OCI-LY7 (cell line): ENCODE data around the gene IMMP2L. TPM values are rescaled to one million over a fixed set of nuclear protein-coding genes. Genes with fewer than 3 reads are reported as not detected.

Experiments
- BruUV-seq: library from RNA; stranded (reverse); fragments of 400-500 nt; replicated peaks from 2 replicates; lab custom pipeline; 2021; lab: Mats Ljungman, UMichigan
- CTCF ChIA-PET: fragments of 300-600 bp; sonication (Branson Sonifier 250); formaldehyde crosslinking; loops from one replicate; lab custom pipeline; 2022; ENCODE audit warnings: antibody characterized with exemption; ENCODE audit not compliant: unreplicated experiment; lab: Charles Lee
- POLR2A ChIA-PET: fragments of 300-600 bp; sonication (Branson Sonifier 250); formaldehyde crosslinking; loops from one replicate; lab custom pipeline; 2022; ENCODE audit warnings: antibody characterized with exemption; lab: Charles Lee
- DNase-seq: peaks from one replicate; pipeline ENCODE4 v3.0.0-alpha.2; 2015; ENCODE audit warnings: low spot score
- H2AFZ ChIP-seq: fragments of 200-600 bp; sonication (generic), shearing (Covaris generic); 2 replicates; pipeline ENCODE4 v1.6.1; 2014; ENCODE audit warnings: mild to moderate bottlenecking, antibody characterized with exemption, low read length, moderate library complexity
- H3K27ac ChIP-seq: fragments of 200-600 bp; sonication (generic); 2 replicates; pipeline ENCODE4 v1.5.1; 2014; ENCODE audit warnings: mixed run types, low read depth, mild to moderate bottlenecking, moderate library complexity, low read length, inconsistent platforms; ENCODE audit not compliant: poor library complexity, severe bottlenecking
- H3K36me3 ChIP-seq: fragments of 200-600 bp; sonication (generic); 2 replicates; pipeline ENCODE4 v1.6.1; 2014; ENCODE audit warnings: mild to moderate bottlenecking, antibody characterized with exemption, low read length, moderate library complexity, mixed read lengths; ENCODE audit not compliant: insufficient read depth
- H3K4me1 ChIP-seq: fragments of 200-600 bp; sonication (generic); 2 replicates; pipeline ENCODE4 v1.5.1; 2014; ENCODE audit warnings: mild to moderate bottlenecking, low read length; ENCODE audit not compliant: insufficient read depth, poor library complexity, severe bottlenecking
- H3K4me2 ChIP-seq: fragments of 200-600 bp; sonication (generic); 2 replicates; pipeline ENCODE4 v1.6.1; 2014; ENCODE audit warnings: mild to moderate bottlenecking, low read length
- H3K4me3 ChIP-seq: fragments of 200-600 bp; sonication (generic); 2 replicates; pipeline ENCODE4 v1.5.1; 2014; ENCODE audit warnings: mild to moderate bottlenecking, low read depth, low read length; ENCODE audit not compliant: poor library complexity, severe bottlenecking
- H3K79me2 ChIP-seq: fragments of 200-600 bp; sonication (generic); 2 replicates; pipeline ENCODE4 v1.6.1; 2016; ENCODE audit warnings: low read depth, mild to moderate bottlenecking, low read length, moderate library complexity, mixed read lengths; ENCODE audit not compliant: insufficient read depth
- H3K9me2 ChIP-seq: fragments of 200-600 bp; sonication (generic); 2 replicates; pipeline ENCODE4 v1.6.1; 2016; ENCODE audit warnings: mild to moderate bottlenecking, low read length, mixed read lengths; ENCODE audit not compliant: insufficient read depth
- H3K9me3 ChIP-seq: fragments of 200-600 bp; sonication (generic); 2 replicates; pipeline ENCODE4 v1.6.1; 2014; ENCODE audit warnings: mild to moderate bottlenecking, mixed run types, low read length, mixed read lengths
- H4K20me1 ChIP-seq: fragments of 200-600 bp; sonication (generic); 2 replicates; pipeline ENCODE4 v1.6.1; 2014; ENCODE audit warnings: mild to moderate bottlenecking, antibody characterized with exemption, low read length, moderate library complexity, mixed read lengths; ENCODE audit not compliant: insufficient read depth
- EZH2phosphoT487 ChIP-seq: fragments of 200-600 bp; sonication (generic); IDR thresholded peaks from 2 replicates; pipeline ENCODE4 v1.6.1; 2018; ENCODE audit warnings: low read depth, borderline replicate concordance, mild to moderate bottlenecking, mixed run types, antibody characterized with exemption, low read length, moderate library complexity, mixed read lengths
- intact Hi-C: fragments of 100-400 bp; cut with micrococcal nuclease; formaldehyde crosslinking; loops from one replicate; pipeline ENCODE4 v1.10.0; 2022; ENCODE audit not compliant: unreplicated experiment
- total RNA-seq, 2 experiments: library from RNA; depleted of rRNA in 1 of 2; stranded (reverse); fragments of >200 nt in 1 of 2; shearing (Covaris generic) in 1 of 2; gene quantifications; 2 replicates each; pipeline ENCODE4 v1.2.3, GENCODE V29; 2014 to 2022
- TF ChIP-seq, protein P1 (sequence below): fragments of 200-600 bp; sonication (generic); conservative IDR thresholded peaks from 2 replicates; pipeline ENCODE4 v1.5.1; 2014; ENCODE audit warnings: mild to moderate bottlenecking, antibody characterized with exemption, low read length, moderate library complexity, mixed read lengths

IMMP2L gene
- total RNA-seq, 2 experiments from 2014 or later, result 8.0 to 25.4 TPM

DNA sequence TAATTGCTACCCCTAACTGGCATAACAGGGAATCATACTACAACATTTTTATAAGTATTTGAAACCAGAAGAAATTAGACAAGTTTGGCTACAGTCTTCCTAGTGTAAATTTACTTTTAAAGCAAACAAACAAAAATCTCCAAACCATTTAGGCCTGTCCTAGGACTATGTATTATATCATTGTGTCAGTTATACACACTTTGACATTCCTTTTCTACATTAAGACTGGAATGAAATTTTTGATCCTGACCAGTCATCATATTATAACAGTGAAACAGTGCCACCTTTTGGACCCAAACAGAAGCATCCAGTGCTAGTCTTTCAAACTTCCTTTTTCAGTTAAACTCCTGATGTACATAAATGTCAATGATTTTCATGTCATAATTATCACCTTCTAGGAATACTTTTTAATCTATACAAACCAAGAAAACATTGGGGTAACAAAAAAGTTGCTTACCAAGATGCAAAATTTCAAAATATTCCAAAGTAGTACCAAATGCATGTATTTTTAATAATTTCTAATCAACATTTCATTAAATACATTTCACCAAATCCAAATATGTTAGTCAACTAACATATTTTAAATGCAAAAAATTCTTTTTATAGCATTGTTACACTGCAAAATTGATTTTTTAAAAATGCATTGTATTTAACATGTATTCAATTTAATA, 75.7 kb downstream of the IMMP2L start:
- ChIA-PET CTCF (no interaction called here), POLR2A (no interaction called here)
- no peaks in the 10 kb centered on the region for H3K79me2 ChIP-seq
- H3K9me3 ChIP-seq, result no peaks in the 10 kb centered on the region
- H2AFZ ChIP-seq, result no peak overlapping the region
- H3K9me2 ChIP-seq, result no peaks in the 10 kb centered on the region
- intact Hi-C loops, result loop anchor here (1.0 to 5.0 kb wide), 3 partner anchors 76 to 399 kb away; partner anchors contain the start of gene IMMP2L
- H3K4me1 ChIP-seq, result no peaks in the 10 kb centered on the region
- no TSS peak for BruUV-seq
- H3K27ac ChIP-seq, result no peak overlapping the region
- H4K20me1 ChIP-seq, result no peaks in the 10 kb centered on the region
- H3K4me3 ChIP-seq, result no peak overlapping the region
- DNase-seq, result peak; percentile 49
- no peaks in the 10 kb centered on the region for H3K36me3 ChIP-seq
- TF ChIP-seq EZH2phosphoT487, result no peak
- TF ChIP-seq, protein P1, sequence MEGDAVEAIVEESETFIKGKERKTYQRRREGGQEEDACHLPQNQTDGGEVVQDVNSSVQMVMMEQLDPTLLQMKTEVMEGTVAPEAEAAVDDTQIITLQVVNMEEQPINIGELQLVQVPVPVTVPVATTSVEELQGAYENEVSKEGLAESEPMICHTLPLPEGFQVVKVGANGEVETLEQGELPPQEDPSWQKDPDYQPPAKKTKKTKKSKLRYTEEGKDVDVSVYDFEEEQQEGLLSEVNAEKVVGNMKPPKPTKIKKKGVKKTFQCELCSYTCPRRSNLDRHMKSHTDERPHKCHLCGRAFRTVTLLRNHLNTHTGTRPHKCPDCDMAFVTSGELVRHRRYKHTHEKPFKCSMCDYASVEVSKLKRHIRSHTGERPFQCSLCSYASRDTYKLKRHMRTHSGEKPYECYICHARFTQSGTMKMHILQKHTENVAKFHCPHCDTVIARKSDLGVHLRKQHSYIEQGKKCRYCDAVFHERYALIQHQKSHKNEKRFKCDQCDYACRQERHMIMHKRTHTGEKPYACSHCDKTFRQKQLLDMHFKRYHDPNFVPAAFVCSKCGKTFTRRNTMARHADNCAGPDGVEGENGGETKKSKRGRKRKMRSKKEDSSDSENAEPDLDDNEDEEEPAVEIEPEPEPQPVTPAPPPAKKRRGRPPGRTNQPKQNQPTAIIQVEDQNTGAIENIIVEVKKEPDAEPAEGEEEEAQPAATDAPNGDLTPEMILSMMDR, result peak; percentile 91
- H3K4me2 ChIP-seq, result no peak overlapping the region

DNA sequence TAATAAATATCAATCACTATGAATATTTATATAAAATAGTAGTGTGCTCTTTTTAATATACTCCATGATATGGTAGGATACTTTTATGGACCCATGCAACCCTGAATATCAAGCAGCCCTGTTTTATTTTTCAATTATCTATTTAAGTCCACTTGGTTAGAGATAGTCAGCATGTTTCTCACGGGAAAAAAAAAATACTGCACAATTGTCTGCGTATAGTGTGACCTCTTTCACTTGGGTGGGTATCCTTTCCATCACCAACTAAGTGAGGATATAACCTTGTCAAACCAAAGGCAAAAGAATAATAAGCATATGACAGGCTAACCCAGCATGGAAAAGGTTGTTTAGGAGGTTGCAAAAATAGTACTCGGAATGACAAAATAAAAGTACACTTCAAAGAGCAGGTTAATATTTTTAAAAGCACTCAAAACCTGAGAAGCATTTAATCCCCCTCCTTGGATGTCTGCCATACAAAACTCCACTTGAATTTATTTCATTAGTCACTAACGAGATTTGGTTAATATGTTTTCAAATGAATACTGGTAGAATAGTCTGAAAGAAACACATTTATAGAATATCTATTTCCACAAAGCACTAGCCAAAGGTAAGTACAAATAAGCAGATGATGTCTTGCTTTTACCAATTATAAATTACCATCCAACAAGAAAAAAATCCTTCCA, 76.5 kb downstream of the IMMP2L start:
- H3K4me1 ChIP-seq, result no peaks in the 10 kb centered on the region
- no peak for DNase-seq
- H3K4me3 ChIP-seq, result no peak overlapping the region
- no peak overlapping the region for H3K27ac ChIP-seq
- no peak overlapping the region for H3K4me2 ChIP-seq
- no TSS peak for BruUV-seq
- H3K79me2 ChIP-seq, result no peaks in the 10 kb centered on the region
- H4K20me1 ChIP-seq, result no peaks in the 10 kb centered on the region
- no peak overlapping the region for H2AFZ ChIP-seq
- intact Hi-C loops, result loop anchor here (1.0 to 5.0 kb wide), 3 partner anchors 76 to 399 kb away; partner anchors contain the start of gene IMMP2L
- H3K36me3 ChIP-seq, result no peaks in the 10 kb centered on the region
- no peaks in the 10 kb centered on the region for H3K9me2 ChIP-seq
- ChIA-PET POLR2A (no interaction called here), CTCF (no interaction called here)
- no peaks in the 10 kb centered on the region for H3K9me3 ChIP-seq
- TF ChIP-seq EZH2phosphoT487, result no peak
- TF ChIP-seq, protein P1, result no peak

DNA sequence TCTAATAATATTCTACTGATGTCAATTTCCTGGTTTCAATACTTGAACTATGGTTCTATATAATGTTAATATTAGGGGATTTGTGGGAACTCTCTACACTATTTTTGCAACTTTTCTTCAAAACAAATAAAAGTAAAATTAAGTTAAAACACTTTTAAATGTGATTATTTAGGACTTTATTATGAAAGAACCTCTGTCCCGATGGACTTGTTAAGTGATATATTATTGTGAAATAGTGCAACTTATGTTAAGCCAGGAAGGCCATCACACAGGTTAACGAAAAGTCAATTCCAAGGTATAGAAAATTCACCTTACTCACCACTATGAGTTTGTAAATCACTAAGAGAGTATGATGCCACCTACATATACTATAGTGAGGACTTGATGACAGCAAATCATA, 79.2 kb downstream of the IMMP2L start:
- Histone ChIP-seq H3K4me1 (no peaks in the 10 kb centered on the region), H3K79me2 (no peaks in the 10 kb centered on the region), H3K9me2 (no peaks in the 10 kb centered on the region), H3K27ac (no peak overlapping the region), H2AFZ (no peak overlapping the region), H3K4me2 (no peak overlapping the region), H3K36me3 (no peaks in the 10 kb centered on the region), H4K20me1 (no peaks in the 10 kb centered on the region), H3K9me3 (no peaks in the 10 kb centered on the region), H3K4me3 (no peak overlapping the region)
- no peak for DNase-seq
- POLR2A ChIA-PET, result interaction anchor here (1.5 kb wide), 1 partner anchor 16 kb away, joined by 3 read pairs; no protein-coding TSS in a partner anchor
- CTCF ChIA-PET, result no interaction called here
- TF ChIP-seq, protein P1, result no peak
- TF ChIP-seq EZH2phosphoT487, result no peak
- intact Hi-C loops, result no loop called here
- no TSS peak for BruUV-seq
